ENCODE measurements around the gene DOCK10. TPM values are rescaled to one million over a fixed set of nuclear protein-coding genes. Genes with fewer than 3 reads are reported as not detected.

DOCK10 gene
- total RNA-seq, 2 experiments from 2014 or later = 40.8 to 68.2 TPM

DNA sequence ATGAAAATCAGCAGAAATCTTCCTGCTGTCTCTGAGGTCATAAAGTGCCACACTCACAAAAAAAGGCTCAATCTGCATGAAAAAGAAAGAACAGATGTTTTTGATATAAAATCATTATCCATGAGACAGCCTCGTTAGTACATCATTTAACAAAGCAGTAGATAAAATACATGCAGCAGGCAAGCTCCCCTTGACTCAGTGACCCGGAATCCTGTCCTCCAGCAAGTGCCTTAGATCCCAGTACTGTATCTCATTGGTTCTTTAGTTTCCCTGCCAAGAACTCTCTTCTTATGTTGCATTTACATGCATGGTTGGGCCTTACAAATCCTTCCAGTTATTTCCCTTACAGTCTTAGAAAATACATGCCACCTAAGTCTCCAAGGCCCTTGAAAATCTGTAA is 177.3 kb downstream of the DOCK10 start:
- intact Hi-C loops (cut with micrococcal nuclease; ENCODE audit: unreplicated experiment) = no loop called here
- Histone ChIP-seq H3K9me3 (ENCODE audit: low read length) (no peaks in the 10 kb centered on the region), H3K27ac (ENCODE audit: low read depth, low read length, poor library complexity, severe bottlenecking) (no peak overlapping the region), H3K9me2 (ENCODE audit: insufficient read depth, low read length) (no peaks in the 10 kb centered on the region), H3K4me3 (ENCODE audit: low read depth, low read length, poor library complexity, severe bottlenecking) (no peak overlapping the region), H3K4me1 (ENCODE audit: insufficient read depth, low read length, poor library complexity, severe bottlenecking) (no peaks in the 10 kb centered on the region), H2AFZ (ENCODE audit: low read length) (no peak overlapping the region), H3K36me3 (ENCODE audit: insufficient read depth, low read length) (peaks cover 72% of the 10 kb centered on the region), H3K4me2 (ENCODE audit: low read length) (no peak overlapping the region), H4K20me1 (ENCODE audit: insufficient read depth, low read length) (no peaks in the 10 kb centered on the region), H3K79me2 (ENCODE audit: insufficient read depth, low read depth, low read length) (no peaks in the 10 kb centered on the region)
- CTCF ChIA-PET (ENCODE audit: unreplicated experiment) = no interaction called here
- no peak for DNase-seq (ENCODE audit: low spot score)
- BruUV-seq (replicated peaks) = no TSS peak
- TF ChIP-seq, protein P1, sequence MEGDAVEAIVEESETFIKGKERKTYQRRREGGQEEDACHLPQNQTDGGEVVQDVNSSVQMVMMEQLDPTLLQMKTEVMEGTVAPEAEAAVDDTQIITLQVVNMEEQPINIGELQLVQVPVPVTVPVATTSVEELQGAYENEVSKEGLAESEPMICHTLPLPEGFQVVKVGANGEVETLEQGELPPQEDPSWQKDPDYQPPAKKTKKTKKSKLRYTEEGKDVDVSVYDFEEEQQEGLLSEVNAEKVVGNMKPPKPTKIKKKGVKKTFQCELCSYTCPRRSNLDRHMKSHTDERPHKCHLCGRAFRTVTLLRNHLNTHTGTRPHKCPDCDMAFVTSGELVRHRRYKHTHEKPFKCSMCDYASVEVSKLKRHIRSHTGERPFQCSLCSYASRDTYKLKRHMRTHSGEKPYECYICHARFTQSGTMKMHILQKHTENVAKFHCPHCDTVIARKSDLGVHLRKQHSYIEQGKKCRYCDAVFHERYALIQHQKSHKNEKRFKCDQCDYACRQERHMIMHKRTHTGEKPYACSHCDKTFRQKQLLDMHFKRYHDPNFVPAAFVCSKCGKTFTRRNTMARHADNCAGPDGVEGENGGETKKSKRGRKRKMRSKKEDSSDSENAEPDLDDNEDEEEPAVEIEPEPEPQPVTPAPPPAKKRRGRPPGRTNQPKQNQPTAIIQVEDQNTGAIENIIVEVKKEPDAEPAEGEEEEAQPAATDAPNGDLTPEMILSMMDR (conservative IDR thresholded peaks at IDR 0.05; ENCODE audit: low read length) = no peak
- no peak for TF ChIP-seq EZH2phosphoT487 (IDR thresholded peaks at IDR 0.05; ENCODE audit: borderline replicate concordance, low read depth, low read length)
- POLR2A ChIA-PET = interaction anchor here (1.0 to 1.3 kb wide), 2 partner anchors 10 to 30 kb away, joined by 3 read pairs; no protein-coding TSS in a partner anchor

DNA sequence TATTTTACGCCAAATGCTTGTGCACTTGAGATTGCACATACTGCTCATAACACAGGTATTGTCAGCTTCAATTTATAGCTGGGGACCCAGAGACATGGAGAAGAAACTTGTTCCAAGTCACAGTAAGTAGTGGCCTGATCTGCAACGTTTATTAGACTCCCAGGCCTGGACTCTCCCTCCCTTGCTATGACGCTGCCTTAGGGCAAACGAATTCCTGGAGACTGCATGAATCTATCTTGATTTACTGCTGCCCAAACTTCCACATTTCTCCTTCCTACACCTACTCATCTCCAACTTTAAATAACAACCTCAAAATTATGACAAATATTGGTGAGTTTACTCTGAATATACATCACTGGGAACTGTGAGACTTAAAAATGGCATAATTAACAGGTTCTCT is 181.0 kb downstream of the DOCK10 start:
- TF ChIP-seq EZH2phosphoT487 (IDR thresholded peaks at IDR 0.05; ENCODE audit: borderline replicate concordance, low read depth, low read length) = no peak
- TF ChIP-seq, protein P1 (conservative IDR thresholded peaks at IDR 0.05; ENCODE audit: low read length) = no peak
- no peak overlapping the region for H3K4me3 ChIP-seq (ENCODE audit: low read depth, low read length, poor library complexity, severe bottlenecking)
- BruUV-seq (replicated peaks) = no TSS peak
- H3K79me2 ChIP-seq (ENCODE audit: insufficient read depth, low read depth, low read length) = no peaks in the 10 kb centered on the region
- intact Hi-C loops (cut with micrococcal nuclease; ENCODE audit: unreplicated experiment) = no loop called here
- no peaks in the 10 kb centered on the region for H3K9me3 ChIP-seq (ENCODE audit: low read length)
- no peaks in the 10 kb centered on the region for H4K20me1 ChIP-seq (ENCODE audit: insufficient read depth, low read length)
- no peak overlapping the region for H2AFZ ChIP-seq (ENCODE audit: low read length)
- H3K4me2 ChIP-seq (ENCODE audit: low read length) = no peak overlapping the region
- CTCF ChIA-PET (ENCODE audit: unreplicated experiment) = no interaction called here
- DNase-seq (ENCODE audit: low spot score) = no peak
- peaks cover 62% of the 10 kb centered on the region for H3K36me3 ChIP-seq (ENCODE audit: insufficient read depth, low read length)
- H3K9me2 ChIP-seq (ENCODE audit: insufficient read depth, low read length) = no peaks in the 10 kb centered on the region
- no peaks in the 10 kb centered on the region for H3K4me1 ChIP-seq (ENCODE audit: insufficient read depth, low read length, poor library complexity, severe bottlenecking)
- H3K27ac ChIP-seq (ENCODE audit: low read depth, low read length, poor library complexity, severe bottlenecking) = no peak overlapping the region
- POLR2A ChIA-PET = interaction anchor here (1.0 kb wide), 2 partner anchors 9 to 15 kb away, joined by 3 read pairs; no protein-coding TSS in a partner anchor

DNA sequence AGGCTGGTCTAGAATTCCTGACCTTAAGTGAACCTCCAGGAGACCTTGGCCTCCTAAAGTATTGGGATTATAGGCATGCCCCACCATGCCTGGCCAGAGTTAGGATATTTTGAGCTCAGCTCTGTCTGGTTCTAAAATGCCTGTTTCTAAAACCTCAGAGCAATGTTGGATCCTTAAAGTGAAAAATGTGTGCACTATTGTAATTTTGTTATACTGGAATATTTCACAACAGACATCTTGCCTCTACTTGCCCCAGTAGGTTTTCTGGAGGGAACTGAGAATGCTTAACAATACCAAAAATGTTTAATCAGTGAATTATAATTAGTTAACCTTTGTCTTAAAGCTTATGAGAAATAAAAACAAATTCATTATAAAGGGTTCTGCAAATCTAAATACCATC is 181.5 kb downstream of the DOCK10 start:
- H3K4me2 ChIP-seq (ENCODE audit: low read length) = no peak overlapping the region
- no peaks in the 10 kb centered on the region for H4K20me1 ChIP-seq (ENCODE audit: insufficient read depth, low read length)
- H3K4me1 ChIP-seq (ENCODE audit: insufficient read depth, low read length, poor library complexity, severe bottlenecking) = no peaks in the 10 kb centered on the region
- no peak overlapping the region for H3K27ac ChIP-seq (ENCODE audit: low read depth, low read length, poor library complexity, severe bottlenecking)
- no peaks in the 10 kb centered on the region for H3K9me3 ChIP-seq (ENCODE audit: low read length)
- no peak for TF ChIP-seq EZH2phosphoT487 (IDR thresholded peaks at IDR 0.05; ENCODE audit: borderline replicate concordance, low read depth, low read length)
- TF ChIP-seq, protein P1 (conservative IDR thresholded peaks at IDR 0.05; ENCODE audit: low read length) = no peak
- CTCF ChIA-PET (ENCODE audit: unreplicated experiment) = no interaction called here
- POLR2A ChIA-PET = interaction anchor here (0.5 to 1.0 kb wide), 2 partner anchors 10 to 15 kb away, joined by 3 read pairs; no protein-coding TSS in a partner anchor
- no peaks in the 10 kb centered on the region for H3K9me2 ChIP-seq (ENCODE audit: insufficient read depth, low read length)
- BruUV-seq (replicated peaks) = TSS peak; percentile 11
- intact Hi-C loops (cut with micrococcal nuclease; ENCODE audit: unreplicated experiment) = no loop called here
- no peak overlapping the region for H2AFZ ChIP-seq (ENCODE audit: low read length)
- H3K4me3 ChIP-seq (ENCODE audit: low read depth, low read length, poor library complexity, severe bottlenecking) = no peak overlapping the region
- no peaks in the 10 kb centered on the region for H3K79me2 ChIP-seq (ENCODE audit: insufficient read depth, low read depth, low read length)
- DNase-seq (ENCODE audit: low spot score) = no peak
- H3K36me3 ChIP-seq (ENCODE audit: insufficient read depth, low read length) = peaks cover 63% of the 10 kb centered on the region
